Trophoblast cell (in vitro differentiated cells and primary cell): ENCODE data around the gene AP3D1.

Experiments
- DNase-seq, 2 donors: peaks; one replicate each; pipeline ENCODE4 v3.0.0-alpha.2; 2016
- H2AFZ ChIP-seq: 2 replicates; pipeline ENCODE4 v1.6.1; 2013; ENCODE audit warnings: low read length, moderate library complexity, mild to moderate bottlenecking; ENCODE audit not compliant: insufficient read depth, poor library complexity
- H2AK5ac ChIP-seq: 2 replicates; pipeline ENCODE4 v1.6.1; 2013; ENCODE audit warnings: mild to moderate bottlenecking, low read length
- H2BK120ac ChIP-seq: 2 replicates; pipeline ENCODE4 v1.6.1; 2013; ENCODE audit warnings: low read length, mild to moderate bottlenecking, moderate library complexity; ENCODE audit not compliant: insufficient read depth, poor library complexity
- H2BK12ac ChIP-seq: 2 replicates; pipeline ENCODE4 v1.6.1; 2013; ENCODE audit warnings: mild to moderate bottlenecking, low read length, moderate library complexity
- H2BK5ac ChIP-seq: 2 replicates; pipeline ENCODE4 v1.6.1; 2013; ENCODE audit warnings: low read length, low read depth, moderate library complexity, mild to moderate bottlenecking; ENCODE audit not compliant: poor library complexity
- H3K14ac ChIP-seq: 2 replicates; pipeline ENCODE4 v1.6.1; 2013; ENCODE audit warnings: mild to moderate bottlenecking, low read length
- H3K18ac ChIP-seq: 2 replicates; pipeline ENCODE4 v1.6.1; 2013; ENCODE audit warnings: mild to moderate bottlenecking, low read length
- H3K23ac ChIP-seq: 2 replicates; pipeline ENCODE4 v1.6.1; 2013; ENCODE audit warnings: low read length
- H3K27ac ChIP-seq: 2 replicates; pipeline ENCODE4 v1.5.1; 2013; ENCODE audit warnings: low read depth, mild to moderate bottlenecking, inconsistent platforms, low read length, moderate library complexity
- H3K27me3 ChIP-seq: 2 replicates; pipeline ENCODE4 v1.6.1; 2013; ENCODE audit warnings: inconsistent platforms, mild to moderate bottlenecking, low read length, moderate library complexity; ENCODE audit not compliant: insufficient read depth
- H3K36me3 ChIP-seq, 2 experiments: 1 replicate in 1 of 2; 2 replicates in 1 of 2; pipeline ENCODE4 v1.6.1; 2013; ENCODE audit warnings: low read length in 2 of 2, mild to moderate bottlenecking in 2 of 2, moderate library complexity in 1 of 2; ENCODE audit not compliant: insufficient read depth in 2 of 2, control insufficient read depth in 1 of 2
- H3K4ac ChIP-seq: 2 replicates; pipeline ENCODE4 v1.6.1; 2013; ENCODE audit warnings: low read depth, mild to moderate bottlenecking, low read length, moderate library complexity
- H3K4me1 ChIP-seq, 2 experiments: 1 replicate in 1 of 2; 2 replicates in 1 of 2; pipeline ENCODE4 v1.6.1; 2013; ENCODE audit warnings: low read length in 2 of 2, mild to moderate bottlenecking in 2 of 2, moderate library complexity in 1 of 2; ENCODE audit not compliant: insufficient read depth in 2 of 2, control insufficient read depth in 1 of 2
- H3K4me2 ChIP-seq: 2 replicates; pipeline ENCODE4 v1.6.1; 2013; ENCODE audit warnings: inconsistent platforms, mild to moderate bottlenecking, low read length, moderate library complexity
- H3K4me3 ChIP-seq: 2 replicates; pipeline ENCODE4 v1.5.1; 2013; ENCODE audit warnings: mild to moderate bottlenecking, low read depth, low read length, inconsistent platforms
- H3K79me1 ChIP-seq: one replicate; pipeline ENCODE4 v1.6.1; 2013; ENCODE audit warnings: low read length
- H3K79me2 ChIP-seq: 2 replicates; pipeline ENCODE4 v1.6.1; 2013; ENCODE audit warnings: low read length, mild to moderate bottlenecking; ENCODE audit not compliant: control insufficient read depth, insufficient read depth, poor library complexity
- H3K9ac ChIP-seq: 2 replicates; pipeline ENCODE4 v1.6.1; 2013; ENCODE audit warnings: mild to moderate bottlenecking, low read length
- H3K9me3 ChIP-seq: 2 replicates; pipeline ENCODE4 v1.6.1; 2013; ENCODE audit warnings: low read depth, mild to moderate bottlenecking, control low read depth, inconsistent platforms, low read length; ENCODE audit not compliant: insufficient read depth
- H4K12ac ChIP-seq: 2 replicates; pipeline ENCODE4 v1.6.1; 2013; ENCODE audit warnings: low read depth, mild to moderate bottlenecking, low read length, moderate library complexity
- H4K8ac ChIP-seq: 2 replicates; pipeline ENCODE4 v1.6.1; 2013; ENCODE audit warnings: low read depth, mild to moderate bottlenecking, low read length, moderate library complexity
- H4K91ac ChIP-seq: one replicate; pipeline ENCODE4 v1.6.1; 2013; ENCODE audit warnings: low read depth, mild to moderate bottlenecking, low read length, moderate library complexity
- whole genome bisulfite sequencing: extraction: QIAGEN DNeasy Blood & Tissue Kit; methylation state at CpG from one replicate; pipeline ENCODE4 v1.1.7; 2013; ENCODE audit warnings: missing lambda C conversion rate; ENCODE audit not compliant: insufficient read length, insufficient coverage; ENCODE audit errors: extremely low coverage; 5-methylcytosine and 5-hydroxymethylcytosine counted together

The AP3D1 gene

DNA sequence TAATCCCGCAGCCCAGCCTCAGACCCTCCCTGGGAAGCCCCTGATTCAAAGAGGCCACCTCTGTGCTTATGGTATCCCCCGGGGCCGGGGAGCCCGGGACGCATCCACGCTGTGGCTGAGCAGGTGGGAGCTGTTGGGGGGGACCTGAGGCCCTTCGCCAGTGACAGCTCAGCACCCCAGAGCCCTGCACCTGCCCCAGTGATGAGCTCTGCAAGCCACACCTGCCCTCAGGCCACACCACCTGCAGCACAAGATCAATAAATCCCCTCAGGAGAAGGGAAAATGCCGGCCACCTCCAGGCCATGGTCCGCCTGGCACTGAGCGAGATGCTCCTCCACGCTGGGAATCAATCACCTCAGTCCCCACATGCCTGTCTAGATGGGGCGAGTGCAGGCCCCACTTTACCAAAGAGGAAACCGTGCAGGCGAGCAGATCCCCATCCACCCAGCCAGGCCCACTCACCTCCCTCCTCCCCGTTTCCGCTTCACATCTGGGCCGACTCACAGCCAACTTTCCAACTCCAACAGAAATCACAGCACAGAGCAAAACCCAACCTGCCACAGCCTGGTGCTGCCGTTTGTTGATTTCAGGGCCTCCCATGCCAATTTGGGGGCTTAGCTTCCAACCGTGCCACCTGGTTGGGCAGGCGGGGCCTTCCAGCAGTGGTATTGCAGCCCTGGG is 68.1 kb downstream of the AP3D1 start:
- Histone ChIP-seq H3K4ac (no peak overlapping the region), H3K36me3 (peaks cover 38 to 49% of the 10 kb centered on the region in 2 experiments), H3K27ac (no peak overlapping the region), H2BK5ac (no peak overlapping the region), H2BK12ac (no peak overlapping the region), H3K23ac (no peak overlapping the region), H3K9ac (no peak overlapping the region), H3K79me1 (no peaks in the 10 kb centered on the region), H3K79me2 (peaks cover 2% of the 10 kb centered on the region), H2AK5ac (no peak overlapping the region), H3K18ac (no peak overlapping the region), H3K14ac (no peak overlapping the region), H4K8ac (no peak overlapping the region), H3K9me3 (no peaks in the 10 kb centered on the region), H3K4me1 (peaks cover 0 to 3% of the 10 kb centered on the region in 2 experiments), H3K4me2 (no peak overlapping the region), H2BK120ac (no peak overlapping the region), H3K4me3 (no peak overlapping the region), H3K27me3 (no peaks in the 10 kb centered on the region), H4K91ac (no peak overlapping the region), H4K12ac (no peak overlapping the region), H2AFZ (no peak overlapping the region)
- DNase-seq, result no peak
- WGBS, result no CpG with 5 or more reads among the region's 20 CpGs

DNA sequence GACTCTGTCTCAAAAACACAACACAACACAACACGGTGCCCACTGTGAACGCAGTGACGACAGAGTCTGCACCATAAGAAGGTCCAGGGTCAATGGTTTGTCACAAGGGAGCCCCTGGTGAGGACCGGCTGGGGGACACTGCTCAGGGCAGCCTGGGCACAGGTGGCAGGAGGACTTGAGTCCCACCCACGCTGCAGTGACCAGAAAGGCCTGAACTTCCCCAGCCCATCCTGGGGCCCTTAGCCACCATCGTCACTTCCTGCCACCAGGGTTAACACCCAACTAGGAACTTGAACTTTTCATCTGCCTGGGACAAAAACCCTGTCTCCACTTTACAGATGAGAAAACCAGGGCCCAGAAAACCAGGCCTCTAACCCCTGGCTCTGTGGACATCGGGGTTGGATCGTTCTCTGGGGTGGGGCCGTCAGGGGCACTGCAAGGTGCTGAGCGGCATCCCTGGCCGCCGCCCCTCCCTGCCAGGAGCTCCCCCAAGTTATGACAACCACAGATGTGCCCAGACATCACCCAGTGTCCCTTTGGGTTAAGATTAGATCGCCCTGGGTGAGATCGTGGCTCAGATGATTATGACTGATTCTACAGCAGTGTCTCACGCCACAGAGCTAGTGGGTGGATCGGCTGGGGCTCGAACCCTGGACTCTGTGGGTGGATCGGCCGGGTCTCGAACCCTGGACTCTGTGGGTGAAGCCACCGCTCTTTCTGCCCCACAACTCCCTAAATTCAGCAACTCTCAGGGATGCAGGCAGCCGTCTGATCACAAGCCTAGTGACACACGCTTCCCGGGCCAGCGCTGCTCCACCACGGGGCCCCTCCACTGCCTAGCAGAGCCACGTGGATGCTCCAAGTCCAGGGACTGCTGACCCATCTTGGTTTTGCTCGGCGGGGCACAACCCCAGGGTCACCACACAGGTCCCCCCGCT is 69.2 kb downstream of the AP3D1 start:
- Histone ChIP-seq H3K27ac (no peak overlapping the region), H2BK12ac (no peak overlapping the region), H3K18ac (no peak overlapping the region), H3K4me3 (no peak overlapping the region), H3K79me2 (no peaks in the 10 kb centered on the region), H3K4me2 (no peak overlapping the region), H4K91ac (no peak overlapping the region), H3K79me1 (no peaks in the 10 kb centered on the region), H2AFZ (no peak overlapping the region), H4K12ac (no peak overlapping the region), H3K14ac (no peak overlapping the region), H4K8ac (no peak overlapping the region), H3K23ac (no peak overlapping the region), H2BK5ac (no peak overlapping the region), H3K9me3 (no peaks in the 10 kb centered on the region), H2AK5ac (no peak overlapping the region), H3K9ac (no peak overlapping the region), H2BK120ac (no peak overlapping the region), H3K4ac (no peak overlapping the region), H3K27me3 (no peaks in the 10 kb centered on the region), H3K4me1 (no peaks in the 10 kb centered on the region), H3K36me3 (peaks cover 50 to 58% of the 10 kb centered on the region in 2 experiments)
- DNase-seq, result no peak
- no CpG with 5 or more reads among the region's 30 CpGs for WGBS

DNA sequence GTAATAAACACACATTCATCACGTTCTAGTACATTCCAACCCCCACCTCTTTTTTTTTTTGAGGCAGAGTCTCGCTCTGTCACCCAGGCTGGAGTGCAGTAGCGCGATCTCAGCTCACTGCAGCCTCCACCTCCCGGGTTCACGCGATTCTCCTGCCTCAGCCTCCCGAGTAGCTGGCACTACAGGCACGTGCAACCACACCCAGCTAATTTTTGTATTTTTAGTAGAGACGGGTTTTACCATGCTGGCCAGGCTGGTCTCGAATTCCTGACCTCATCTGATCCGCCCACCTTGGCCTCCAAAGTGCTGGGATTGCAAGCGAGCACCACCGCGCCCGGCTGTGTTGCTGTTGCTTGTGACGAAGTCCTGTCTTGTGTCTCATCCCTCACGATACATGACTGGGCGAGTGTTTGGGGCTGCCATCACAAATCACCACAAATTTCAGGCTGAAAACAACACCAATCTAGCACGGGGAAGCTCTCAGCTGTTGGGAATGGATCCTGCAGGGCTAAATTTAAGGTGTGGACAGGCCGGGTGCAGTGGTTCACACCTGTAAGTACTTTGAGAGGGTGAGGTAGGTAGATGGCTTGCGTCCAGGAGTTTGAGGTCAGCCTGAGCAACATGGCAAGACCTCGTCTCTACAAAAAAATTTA is 70.9 kb downstream of the AP3D1 start:
- H3K23ac ChIP-seq, result no peak overlapping the region
- no CpG with 5 or more reads among the region's 23 CpGs for WGBS
- no peak overlapping the region for H3K4me3 ChIP-seq
- peaks cover 63 to 70% of the 10 kb centered on the region in 2 experiments for H3K36me3 ChIP-seq
- H4K12ac ChIP-seq, result no peak overlapping the region
- H3K14ac ChIP-seq, result no peak overlapping the region
- H3K27ac ChIP-seq, result no peak overlapping the region
- no peak overlapping the region for H3K4me2 ChIP-seq
- H3K79me2 ChIP-seq, result no peaks in the 10 kb centered on the region
- no peak overlapping the region for H2AFZ ChIP-seq
- no peak overlapping the region for H2BK5ac ChIP-seq
- no peak overlapping the region for H2BK12ac ChIP-seq
- no peak overlapping the region for H2AK5ac ChIP-seq
- H3K9me3 ChIP-seq, result peaks cover 2% of the 10 kb centered on the region
- H3K79me1 ChIP-seq, result no peaks in the 10 kb centered on the region
- no peak for DNase-seq
- H3K18ac ChIP-seq, result no peak overlapping the region
- H2BK120ac ChIP-seq, result no peak overlapping the region
- H3K4ac ChIP-seq, result no peak overlapping the region
- H4K91ac ChIP-seq, result no peak overlapping the region
- H3K4me1 ChIP-seq, result no peaks in the 10 kb centered on the region
- H3K9ac ChIP-seq, result no peak overlapping the region
- no peak overlapping the region for H4K8ac ChIP-seq
- no peaks in the 10 kb centered on the region for H3K27me3 ChIP-seq

DNA sequence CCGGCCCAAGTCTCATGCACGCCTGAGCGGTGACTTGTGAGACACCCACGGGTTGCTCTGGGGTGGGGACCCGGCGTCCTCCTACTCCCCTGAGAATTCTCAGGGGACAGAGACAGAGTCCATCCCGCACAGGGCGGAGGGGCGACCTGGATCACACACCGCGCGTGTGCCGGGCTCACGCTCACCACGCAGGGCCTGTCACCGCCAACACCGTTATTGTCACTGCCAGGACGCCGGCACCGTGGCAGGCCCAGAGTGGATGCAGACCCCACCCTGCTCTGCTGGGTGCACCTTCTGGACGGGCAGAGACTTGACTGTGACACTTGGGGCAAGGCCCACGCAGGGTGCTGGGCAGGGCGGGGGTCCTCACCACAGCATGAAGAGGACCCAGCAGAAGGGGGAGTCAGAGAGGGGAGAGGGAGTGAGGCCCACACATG is 71.5 kb downstream of the AP3D1 start:
- peaks cover 2% of the 10 kb centered on the region for H3K9me3 ChIP-seq
- no peak overlapping the region for H3K14ac ChIP-seq
- H3K79me2 ChIP-seq, result no peaks in the 10 kb centered on the region
- H3K9ac ChIP-seq, result no peak overlapping the region
- H2BK12ac ChIP-seq, result no peak overlapping the region
- H3K4me3 ChIP-seq, result no peak overlapping the region
- no peak overlapping the region for H2AK5ac ChIP-seq
- H3K27me3 ChIP-seq, result no peaks in the 10 kb centered on the region
- H3K18ac ChIP-seq, result no peak overlapping the region
- no peak overlapping the region for H4K12ac ChIP-seq
- H4K91ac ChIP-seq, result no peak overlapping the region
- no peak for DNase-seq
- H3K4me2 ChIP-seq, result no peak overlapping the region
- H3K27ac ChIP-seq, result no peak overlapping the region
- H3K79me1 ChIP-seq, result no peaks in the 10 kb centered on the region
- no peak overlapping the region for H2BK5ac ChIP-seq
- no peak overlapping the region for H3K23ac ChIP-seq
- H2AFZ ChIP-seq, result no peak overlapping the region
- H2BK120ac ChIP-seq, result no peak overlapping the region
- no CpG with 5 or more reads among the region's 23 CpGs for WGBS
- no peak overlapping the region for H4K8ac ChIP-seq
- peaks cover 69 to 73% of the 10 kb centered on the region in 2 experiments for H3K36me3 ChIP-seq
- no peak overlapping the region for H3K4ac ChIP-seq
- H3K4me1 ChIP-seq, result no peaks in the 10 kb centered on the region
